ENCODE measurements around the gene MRPS21.

Gene MRPS21

GRCh38 chr1:150259217-150259616 is 34.4 kb upstream of the MRPS21 start:
- no peak overlapping the region for H3K27ac ChIP-seq
- no peaks in the 10 kb centered on the region for H3K9me3 ChIP-seq
- H3K27me3 ChIP-seq, result peaks cover 33% of the 10 kb centered on the region
- H3K4me1 ChIP-seq (ENCODE audit: control insufficient read depth in 1 of 2, insufficient read depth in 1 of 2, low read depth in 1 of 2, low read length in 1 of 2), result peaks cover 27 to 30% of the 10 kb centered on the region in 2 experiments
- TF ChIP-seq, protein P1, sequence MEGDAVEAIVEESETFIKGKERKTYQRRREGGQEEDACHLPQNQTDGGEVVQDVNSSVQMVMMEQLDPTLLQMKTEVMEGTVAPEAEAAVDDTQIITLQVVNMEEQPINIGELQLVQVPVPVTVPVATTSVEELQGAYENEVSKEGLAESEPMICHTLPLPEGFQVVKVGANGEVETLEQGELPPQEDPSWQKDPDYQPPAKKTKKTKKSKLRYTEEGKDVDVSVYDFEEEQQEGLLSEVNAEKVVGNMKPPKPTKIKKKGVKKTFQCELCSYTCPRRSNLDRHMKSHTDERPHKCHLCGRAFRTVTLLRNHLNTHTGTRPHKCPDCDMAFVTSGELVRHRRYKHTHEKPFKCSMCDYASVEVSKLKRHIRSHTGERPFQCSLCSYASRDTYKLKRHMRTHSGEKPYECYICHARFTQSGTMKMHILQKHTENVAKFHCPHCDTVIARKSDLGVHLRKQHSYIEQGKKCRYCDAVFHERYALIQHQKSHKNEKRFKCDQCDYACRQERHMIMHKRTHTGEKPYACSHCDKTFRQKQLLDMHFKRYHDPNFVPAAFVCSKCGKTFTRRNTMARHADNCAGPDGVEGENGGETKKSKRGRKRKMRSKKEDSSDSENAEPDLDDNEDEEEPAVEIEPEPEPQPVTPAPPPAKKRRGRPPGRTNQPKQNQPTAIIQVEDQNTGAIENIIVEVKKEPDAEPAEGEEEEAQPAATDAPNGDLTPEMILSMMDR (IDR thresholded peaks at IDR 0.05), result no peak
- H3K4me3 ChIP-seq (ENCODE audit: low read depth in 1 of 2, low read length in 1 of 2), result no peak overlapping the region
- peaks cover 3% of the 10 kb centered on the region for H3K36me3 ChIP-seq

GRCh38 chr1:150259758-150260669 is 33.6 kb upstream of the MRPS21 start:
- Histone ChIP-seq H3K4me1 (ENCODE audit: control insufficient read depth in 1 of 2, insufficient read depth in 1 of 2, low read depth in 1 of 2, low read length in 1 of 2) (peaks cover 34 to 36% of the 10 kb centered on the region in 2 experiments), H3K27ac (no peak overlapping the region), H3K4me3 (ENCODE audit: low read depth in 1 of 2, low read length in 1 of 2) (no peak overlapping the region), H3K36me3 (peaks cover 11% of the 10 kb centered on the region), H3K27me3 (peaks cover 33% of the 10 kb centered on the region), H3K9me3 (no peaks in the 10 kb centered on the region)
- TF ChIP-seq, protein P1 (IDR thresholded peaks at IDR 0.05), result no peak

GRCh38 chr1:150261367-150261766 is 32.3 kb upstream of the MRPS21 start:
- Histone ChIP-seq H3K36me3 (peaks cover 24% of the 10 kb centered on the region), H3K4me3 (ENCODE audit: low read depth in 1 of 2, low read length in 1 of 2) (no peak overlapping the region), H3K4me1 (ENCODE audit: control insufficient read depth in 1 of 2, insufficient read depth in 1 of 2, low read depth in 1 of 2, low read length in 1 of 2) (peaks cover 27 to 28% of the 10 kb centered on the region in 2 experiments), H3K27me3 (peaks cover 33% of the 10 kb centered on the region), H3K9me3 (no peaks in the 10 kb centered on the region), H3K27ac (no peak overlapping the region)
- TF ChIP-seq, protein P1 (IDR thresholded peaks at IDR 0.05), result no peak

DNA sequence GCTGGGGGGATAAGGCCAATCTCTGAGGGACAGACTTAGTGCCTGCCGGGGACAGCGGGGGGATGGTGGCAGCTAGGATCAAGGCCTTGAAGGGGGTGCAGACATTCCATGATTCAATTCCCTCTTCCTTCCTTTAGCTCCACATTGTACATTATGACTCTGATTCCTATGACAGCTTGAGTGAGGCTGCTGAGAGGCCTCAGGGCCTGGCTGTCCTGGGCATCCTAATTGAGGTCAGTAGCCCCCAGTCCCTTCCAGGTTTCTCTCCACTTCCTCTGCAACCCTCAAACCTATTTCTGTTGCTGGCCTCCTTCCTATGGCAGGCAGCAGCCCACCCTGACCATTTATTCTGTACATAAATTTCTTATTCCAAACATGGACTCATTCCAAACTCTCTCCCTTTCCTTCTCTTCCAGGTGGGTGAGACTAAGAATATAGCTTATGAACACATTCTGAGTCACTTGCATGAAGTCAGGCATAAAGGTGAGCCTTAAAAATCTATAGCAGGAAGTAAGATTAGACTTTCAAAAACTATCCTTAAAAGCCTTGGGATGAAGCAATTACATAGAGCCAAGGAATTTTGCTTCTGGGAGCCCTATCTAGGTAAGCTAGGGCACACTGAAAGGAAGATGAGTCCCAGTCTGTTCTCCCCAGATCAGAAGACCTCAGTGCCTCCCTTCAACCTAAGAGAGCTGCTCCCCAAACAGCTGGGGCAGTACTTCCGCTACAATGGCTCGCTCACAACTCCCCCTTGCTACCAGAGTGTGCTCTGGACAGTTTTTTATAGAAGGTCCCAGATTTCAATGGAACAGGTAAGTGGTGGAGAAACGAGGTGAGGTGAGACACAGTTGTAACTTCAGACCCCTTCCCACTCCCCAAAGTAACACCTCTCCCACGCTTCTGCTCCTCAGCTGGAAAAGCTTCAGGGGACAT is 31.0 kb upstream of the MRPS21 start:
- Histone ChIP-seq H3K9me3 (no peaks in the 10 kb centered on the region), H3K36me3 (peaks cover 37% of the 10 kb centered on the region), H3K4me1 (ENCODE audit: control insufficient read depth in 1 of 2, insufficient read depth in 1 of 2, low read depth in 1 of 2, low read length in 1 of 2) (peaks cover 22 to 23% of the 10 kb centered on the region in 2 experiments), H3K4me3 (ENCODE audit: low read depth in 1 of 2, low read length in 1 of 2) (no peak overlapping the region), H3K27me3 (peaks cover 29% of the 10 kb centered on the region), H3K27ac (no peak overlapping the region)
- TF ChIP-seq, protein P1 (IDR thresholded peaks at IDR 0.05), result no peak

GRCh38 chr1:150263549-150263948 is 30.1 kb upstream of the MRPS21 start:
- TF ChIP-seq, protein P1 (IDR thresholded peaks at IDR 0.05), result no peak
- H3K27ac ChIP-seq, result no peak overlapping the region
- peaks cover 22 to 28% of the 10 kb centered on the region in 2 experiments for H3K4me1 ChIP-seq (ENCODE audit: control insufficient read depth in 1 of 2, insufficient read depth in 1 of 2, low read depth in 1 of 2, low read length in 1 of 2)
- H3K27me3 ChIP-seq, result peaks cover 20% of the 10 kb centered on the region
- peaks cover 37% of the 10 kb centered on the region for H3K36me3 ChIP-seq
- H3K4me3 ChIP-seq (ENCODE audit: low read depth in 1 of 2, low read length in 1 of 2), result no peak overlapping the region
- H3K9me3 ChIP-seq, result no peaks in the 10 kb centered on the region
